Activated CD4-positive, alpha-beta T cell treated with anti-CD3 and anti-CD28 coated beads for 4 hours (primary cell): ENCODE results near the gene DIO1.

Experiments used
- DNase-seq, 2 donors: peaks; one replicate each; pipeline ENCODE4 v3.0.0-alpha.2; 2020

Gene DIO1

GRCh38 chr1:53895421-53895820 lies 1.4 kb downstream of the DIO1 start:
- no peak for DNase-seq

- DNase-seq = no peak
Measured at GRCh38 chr1:53896635-53897229, 2.7 kb downstream of the DIO1 start.

GRCh38 chr1:53899206-53899628 lies 5.2 kb downstream of the DIO1 start:
- no peak for DNase-seq

GRCh38 chr1:53899708-53900107 lies 5.7 kb downstream of the DIO1 start:
- DNase-seq = no peak

GRCh38 chr1:53902235-53903138 lies 8.5 kb downstream of the DIO1 start:
- DNase-seq = no peak

- DNase-seq = no peak
Measured at GRCh38 chr1:53905509-53905908, 11.5 kb downstream of the DIO1 start.

- no peak for DNase-seq
Measured at GRCh38 chr1:53906121-53906520, 12.1 kb downstream of the DIO1 start.

GRCh38 chr1:53909946-53910345 lies 16.0 kb downstream of the DIO1 start:
- DNase-seq = no peak

- DNase-seq = no peak
Measured at GRCh38 chr1:53911442-53911841, 17.5 kb downstream of the DIO1 start.

GRCh38 chr1:53913352-53914033 lies 19.5 kb downstream of the DIO1 start:
- DNase-seq = no peak

- DNase-seq = no peak
Measured at GRCh38 chr1:53918343-53918742, 24.4 kb downstream of the DIO1 start.

- peak in 1 of 2 donors; percentile 3 for DNase-seq
Measured at GRCh38 chr1:53919675-53920066, 25.7 kb downstream of the DIO1 start.

GRCh38 chr1:53927376-53927881 lies 33.4 kb downstream of the DIO1 start:
- DNase-seq = no peak

GRCh38 chr1:53929246-53929960 lies 35.4 kb downstream of the DIO1 start:
- DNase-seq = no peak

- DNase-seq = no peak
Measured at GRCh38 chr1:53930932-53931331, 36.9 kb downstream of the DIO1 start.

GRCh38 chr1:53931523-53931922 lies 37.5 kb downstream of the DIO1 start:
- no peak for DNase-seq

GRCh38 chr1:53934170-53934765 lies 40.3 kb downstream of the DIO1 start:
- DNase-seq = no peak

- DNase-seq = no peak
Measured at GRCh38 chr1:53936430-53936829, 42.4 kb downstream of the DIO1 start.

- DNase-seq = no peak
Measured at GRCh38 chr1:53938136-53938830, 44.3 kb downstream of the DIO1 start.

GRCh38 chr1:53942127-53942957 lies 48.4 kb downstream of the DIO1 start:
- DNase-seq = no peak

- DNase-seq = no peak
Measured at GRCh38 chr1:53943090-53943489, 49.1 kb downstream of the DIO1 start.
